ENCODE measurements around the gene PLA2G1B.

PLA2G1B gene

GRCh38 chr12:120369603-120370342 lies 42.2 kb upstream of the PLA2G1B start:
- TF ChIP-seq, protein P1, sequence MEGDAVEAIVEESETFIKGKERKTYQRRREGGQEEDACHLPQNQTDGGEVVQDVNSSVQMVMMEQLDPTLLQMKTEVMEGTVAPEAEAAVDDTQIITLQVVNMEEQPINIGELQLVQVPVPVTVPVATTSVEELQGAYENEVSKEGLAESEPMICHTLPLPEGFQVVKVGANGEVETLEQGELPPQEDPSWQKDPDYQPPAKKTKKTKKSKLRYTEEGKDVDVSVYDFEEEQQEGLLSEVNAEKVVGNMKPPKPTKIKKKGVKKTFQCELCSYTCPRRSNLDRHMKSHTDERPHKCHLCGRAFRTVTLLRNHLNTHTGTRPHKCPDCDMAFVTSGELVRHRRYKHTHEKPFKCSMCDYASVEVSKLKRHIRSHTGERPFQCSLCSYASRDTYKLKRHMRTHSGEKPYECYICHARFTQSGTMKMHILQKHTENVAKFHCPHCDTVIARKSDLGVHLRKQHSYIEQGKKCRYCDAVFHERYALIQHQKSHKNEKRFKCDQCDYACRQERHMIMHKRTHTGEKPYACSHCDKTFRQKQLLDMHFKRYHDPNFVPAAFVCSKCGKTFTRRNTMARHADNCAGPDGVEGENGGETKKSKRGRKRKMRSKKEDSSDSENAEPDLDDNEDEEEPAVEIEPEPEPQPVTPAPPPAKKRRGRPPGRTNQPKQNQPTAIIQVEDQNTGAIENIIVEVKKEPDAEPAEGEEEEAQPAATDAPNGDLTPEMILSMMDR (IDR thresholded peaks at IDR 0.05; ENCODE audit: control insufficient read depth, extremely low read depth, insufficient read depth) = no peak
- no peak for DNase-seq (ENCODE audit: low read depth)
- peak overlapping the region; percentile 52 for H3K4me3 ChIP-seq (ENCODE audit: low read depth, low read length)

DNA sequence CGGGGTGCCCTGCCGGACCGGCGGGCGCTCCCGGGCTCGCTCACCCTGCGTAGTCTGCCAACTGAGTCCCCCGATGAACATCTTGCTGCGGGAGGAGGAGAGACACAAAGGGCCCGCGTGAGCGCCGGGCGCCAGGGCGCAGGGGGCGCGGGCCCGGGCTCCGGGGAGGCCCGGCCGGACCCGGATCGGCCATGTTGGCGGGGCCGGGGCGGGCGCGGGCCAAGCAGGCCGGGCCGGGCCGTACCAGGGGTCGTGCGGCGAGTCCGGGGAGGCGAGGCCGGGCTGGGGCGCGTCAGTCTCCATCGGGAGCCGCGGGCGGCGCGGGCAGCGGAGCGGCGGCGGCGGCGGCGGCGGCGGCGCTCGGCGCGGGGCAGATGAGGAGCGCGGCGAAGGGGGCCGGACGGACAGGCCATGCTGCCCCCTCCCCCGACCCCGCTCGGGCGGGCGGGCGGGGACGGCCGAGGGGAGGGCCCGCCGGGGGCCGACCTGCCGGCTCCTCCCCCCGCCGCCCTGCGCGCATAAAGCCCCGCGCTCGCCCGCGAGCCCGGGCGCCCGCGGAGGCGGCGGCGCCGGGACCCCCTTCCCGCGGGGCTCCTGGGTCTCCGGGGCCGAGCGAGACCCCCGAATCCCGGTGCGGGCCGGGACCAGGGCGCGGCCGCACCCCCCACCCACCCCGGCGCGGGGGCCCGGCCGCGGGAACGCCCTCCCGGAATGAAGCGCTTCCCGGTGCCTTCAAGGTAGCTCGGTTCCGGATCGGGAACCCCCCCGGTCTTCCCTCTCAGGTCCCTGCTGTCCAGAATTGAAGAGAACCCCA lies 41.4 kb upstream of the PLA2G1B start, which contains the start of gene MSI1:
TSS of gene MSI1 (minus strand) at position 376 of the 814 bp plus-strand sequence. CDS start at position 303, 73 bp downstream.
- H3K4me3 ChIP-seq (ENCODE audit: low read depth, low read length) = peak within 1 kb of the TSS; percentile 53
- TF ChIP-seq, protein P1 (IDR thresholded peaks at IDR 0.05; ENCODE audit: control insufficient read depth, extremely low read depth, insufficient read depth) = no peak

GRCh38 chr12:120367924-120368788 lies 40.6 kb upstream of the PLA2G1B start:
- TF ChIP-seq, protein P1 (IDR thresholded peaks at IDR 0.05; ENCODE audit: control insufficient read depth, extremely low read depth, insufficient read depth) = no peak

More for the DNA sequence above, 41.4 kb upstream of the PLA2G1B start, which contains the start of gene MSI1:
- no peak for DNase-seq (ENCODE audit: low read depth)

DNA sequence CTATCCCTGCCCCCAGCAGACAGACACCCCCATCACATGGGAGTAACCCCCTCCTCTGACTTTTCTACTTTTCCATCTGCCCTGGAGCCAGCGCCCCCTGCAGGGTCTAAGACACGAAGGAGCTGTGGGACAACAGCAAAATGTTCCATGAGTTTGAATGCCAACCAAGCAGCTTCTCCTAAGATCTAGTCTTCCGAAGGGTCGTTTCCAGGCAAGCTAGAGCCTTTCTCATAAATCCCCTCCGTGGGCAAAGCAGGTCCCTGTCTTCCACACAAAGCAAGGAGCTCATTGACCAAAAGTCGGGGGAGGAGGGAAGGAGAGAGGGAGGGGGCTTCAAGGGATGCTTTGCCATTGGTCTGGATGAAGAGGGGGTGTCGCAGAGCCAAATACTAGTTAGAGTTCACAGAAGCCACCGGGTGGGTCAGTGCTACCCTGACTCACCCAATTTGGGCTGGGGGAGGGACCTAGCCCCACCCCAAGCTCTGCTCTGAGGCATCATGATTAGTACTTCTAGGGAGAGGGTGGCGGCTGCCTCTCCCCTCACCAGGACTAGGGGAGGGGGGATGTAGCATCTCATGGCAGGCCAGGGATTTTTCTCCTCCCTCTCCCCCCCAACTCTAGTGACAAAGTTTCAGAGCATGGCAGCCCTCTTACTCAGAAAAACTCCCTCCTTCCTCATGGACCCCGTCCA lies 39.8 kb upstream of the PLA2G1B start:
- DNase-seq (ENCODE audit: low read depth) = no peak
- TF ChIP-seq, protein P1 (IDR thresholded peaks at IDR 0.05; ENCODE audit: control insufficient read depth, extremely low read depth, insufficient read depth) = peak; percentile 19; the same call in 1 of the 2 replicates
- peak overlapping the region; percentile 53; the same call in 1 of the 2 replicates for H3K4me3 ChIP-seq (ENCODE audit: low read depth, low read length)

More at GRCh38 chr12:120367924-120368788, 40.6 kb upstream of the PLA2G1B start:
- no peak for DNase-seq (ENCODE audit: low read depth)
- peak overlapping the region; percentile 53 for H3K4me3 ChIP-seq (ENCODE audit: low read depth, low read length)

DNA sequence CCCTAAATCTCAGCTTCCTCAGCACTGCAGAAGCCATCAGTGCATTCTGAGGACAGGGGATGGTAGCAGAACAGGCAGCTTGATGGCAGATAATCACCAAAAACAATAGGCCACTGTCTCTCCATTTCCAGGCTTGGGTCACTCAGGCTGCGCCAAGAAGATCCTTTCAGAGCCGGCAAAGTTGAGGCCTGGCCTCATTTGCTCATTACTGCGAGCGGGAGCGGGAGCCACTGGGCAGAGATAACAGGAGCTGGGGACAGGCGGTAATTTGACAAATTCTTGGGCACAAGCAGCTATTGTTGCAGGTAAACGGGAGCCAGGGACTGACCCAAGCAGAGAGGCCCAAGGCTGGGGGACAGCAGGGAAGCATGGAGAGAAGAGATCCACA lies 39.3 kb upstream of the PLA2G1B start:
- no peak overlapping the region for H3K4me3 ChIP-seq (ENCODE audit: low read depth, low read length)
- TF ChIP-seq, protein P1 (IDR thresholded peaks at IDR 0.05; ENCODE audit: control insufficient read depth, extremely low read depth, insufficient read depth) = no peak
- DNase-seq (ENCODE audit: low read depth) = no peak

DNA sequence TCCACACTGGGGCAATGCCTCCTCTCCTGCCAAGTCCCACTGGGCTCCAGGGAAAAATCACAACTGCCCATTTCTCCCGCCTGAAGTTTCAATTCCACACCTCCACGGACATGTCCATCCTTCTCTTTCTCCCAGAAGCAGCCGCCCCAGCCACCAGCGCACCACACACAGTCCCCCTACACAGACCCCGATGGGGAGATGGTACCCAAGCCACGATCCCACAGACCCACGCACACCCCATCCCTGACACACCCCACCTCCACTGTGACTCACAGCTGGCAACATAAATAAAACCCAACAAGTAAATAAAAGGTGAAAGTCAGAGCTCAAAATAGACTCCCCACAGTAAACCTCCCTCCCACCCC lies 38.7 kb upstream of the PLA2G1B start:
- TF ChIP-seq, protein P1 (IDR thresholded peaks at IDR 0.05; ENCODE audit: control insufficient read depth, extremely low read depth, insufficient read depth) = no peak
- no peak overlapping the region for H3K4me3 ChIP-seq (ENCODE audit: low read depth, low read length)
- DNase-seq (ENCODE audit: low read depth) = no peak
